Spleen (tissue), 7 donors: ENCODE measurements around the gene MRPL47.

Experiments used
- POLR2A ChIP-seq, 3 donors: fragments of 450-650 bp; IDR thresholded peaks; one replicate each; pipeline ENCODE4 v1.5.1; 2017; ENCODE audit warnings: antibody characterized with exemption in 3 of 3, mild to moderate bottlenecking in 1 of 3
- TF ChIP-seq, protein P1 (sequence below), 11 experiments: fragments of 200-600 bp in 7 of 11; fragments of 450-650 bp in 4 of 11; sonication (generic) in 4 of 11; IDR thresholded peaks in 8 of 11; conservative IDR thresholded peaks in 3 of 11; 1 replicate in 7 of 11; 2 replicates in 4 of 11; pipeline versions ENCODE4 v1.4.0 to v1.8.0; 2016 to 2021; ENCODE audit warnings: antibody characterized with exemption in 11 of 11, inconsistent platforms in 4 of 11, mild to moderate bottlenecking in 1 of 11
- donor health status: DM: no; HTN: no; CAD: no; lungs with moderate emphysema.
- donor health status: DM: no; HTN: no; CAD: no.
- donor health status: DM: no; HTN: no; CAD: no.

GRCh38 chr3:179591313-179591712 is 13.1 kb downstream of the MRPL47 start:
- TF ChIP-seq, protein P1, sequence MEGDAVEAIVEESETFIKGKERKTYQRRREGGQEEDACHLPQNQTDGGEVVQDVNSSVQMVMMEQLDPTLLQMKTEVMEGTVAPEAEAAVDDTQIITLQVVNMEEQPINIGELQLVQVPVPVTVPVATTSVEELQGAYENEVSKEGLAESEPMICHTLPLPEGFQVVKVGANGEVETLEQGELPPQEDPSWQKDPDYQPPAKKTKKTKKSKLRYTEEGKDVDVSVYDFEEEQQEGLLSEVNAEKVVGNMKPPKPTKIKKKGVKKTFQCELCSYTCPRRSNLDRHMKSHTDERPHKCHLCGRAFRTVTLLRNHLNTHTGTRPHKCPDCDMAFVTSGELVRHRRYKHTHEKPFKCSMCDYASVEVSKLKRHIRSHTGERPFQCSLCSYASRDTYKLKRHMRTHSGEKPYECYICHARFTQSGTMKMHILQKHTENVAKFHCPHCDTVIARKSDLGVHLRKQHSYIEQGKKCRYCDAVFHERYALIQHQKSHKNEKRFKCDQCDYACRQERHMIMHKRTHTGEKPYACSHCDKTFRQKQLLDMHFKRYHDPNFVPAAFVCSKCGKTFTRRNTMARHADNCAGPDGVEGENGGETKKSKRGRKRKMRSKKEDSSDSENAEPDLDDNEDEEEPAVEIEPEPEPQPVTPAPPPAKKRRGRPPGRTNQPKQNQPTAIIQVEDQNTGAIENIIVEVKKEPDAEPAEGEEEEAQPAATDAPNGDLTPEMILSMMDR (IDR thresholded peaks at IDR 0.05 in 8 of 11, conservative IDR thresholded peaks at IDR 0.05 in 3 of 11) = no peak
- no peak for TF ChIP-seq POLR2A (IDR thresholded peaks at IDR 0.05)
